Measurements from ENCODE around the gene PIN1.

PIN1 gene

DNA sequence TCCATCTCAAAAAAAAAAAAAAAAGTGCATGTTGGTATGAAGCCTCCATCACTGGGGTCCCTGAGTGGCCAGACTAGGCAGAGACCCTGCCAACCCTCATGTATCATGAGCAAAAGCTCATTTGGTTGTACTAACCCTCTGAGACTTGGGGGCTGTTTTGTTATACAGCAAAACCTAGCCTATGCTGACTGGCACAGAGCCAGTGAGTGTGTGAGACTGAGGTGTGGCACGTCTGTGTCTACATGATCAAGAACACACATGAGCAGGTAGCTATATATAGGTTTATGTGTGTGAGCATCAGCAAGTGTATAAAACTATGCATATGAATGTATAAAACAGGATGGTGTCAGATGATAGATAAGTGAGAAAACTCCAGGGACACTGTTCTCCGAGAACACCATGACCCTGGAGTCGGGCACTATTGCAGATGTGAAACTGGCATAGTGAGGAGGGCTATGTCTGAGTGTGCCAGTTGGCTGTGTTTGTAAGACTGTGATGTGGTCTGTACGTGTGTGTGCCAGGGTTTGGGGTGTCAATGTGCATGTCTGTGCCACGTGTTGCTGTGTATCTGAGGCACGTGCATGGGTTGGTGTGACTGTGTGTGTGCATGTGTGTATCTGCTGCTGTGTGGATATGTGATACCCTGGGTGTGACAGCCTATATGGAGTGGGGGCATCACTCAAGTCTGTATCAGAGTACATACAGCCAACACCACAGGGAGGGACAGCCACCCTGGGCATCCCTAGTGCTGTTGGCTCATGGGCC lies 56.7 kb downstream of the PIN1 start:
- DNase-seq (ENCODE audit: low spot score), result no peak
